ENCODE measurements around the gene GSTCD.
"Not testable (repeated sequence)": the region's sequence is repeated elsewhere in the genome, so short reads cannot be mapped to it uniquely, and the experiment has no call there.

The GSTCD gene

DNA sequence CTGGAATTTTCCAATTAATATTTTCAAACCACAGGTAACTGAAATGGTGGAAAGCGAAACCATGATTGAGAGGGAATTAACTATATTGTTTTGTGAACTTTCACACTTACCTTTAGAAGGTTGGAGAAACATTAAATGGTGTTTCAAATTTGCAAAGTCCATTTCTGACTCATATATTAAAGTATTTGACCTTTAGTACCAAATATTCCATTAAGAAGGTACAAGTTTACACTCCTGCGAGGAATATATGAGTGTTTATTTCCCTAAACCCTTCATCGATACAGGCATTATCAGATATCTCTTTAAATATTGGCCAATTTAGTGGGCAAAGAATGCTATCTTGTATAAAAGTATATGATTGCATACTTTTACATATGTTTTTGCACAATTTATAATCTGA is 142.6 kb downstream of the GSTCD start:
- no peak overlapping the region for H3K4me2 ChIP-seq (ENCODE audit: low read length)
- H3K9me3 ChIP-seq (ENCODE audit: control insufficient read depth, low read length) = no peaks in the 10 kb centered on the region
- H2AFZ ChIP-seq = no peak overlapping the region
- H3K27me3 ChIP-seq (ENCODE audit: control insufficient read depth, insufficient read depth, low read length) = no peaks in the 10 kb centered on the region
- no peaks in the 10 kb centered on the region for H3K79me2 ChIP-seq
- no peaks in the 10 kb centered on the region for H3K36me3 ChIP-seq (ENCODE audit: control insufficient read depth, insufficient read depth, low read length)
- H3K4me1 ChIP-seq = no peaks in the 10 kb centered on the region
- no peak overlapping the region for H3K4me3 ChIP-seq (ENCODE audit: low read depth, low read length)
- no peak overlapping the region for H3K27ac ChIP-seq
- no peak overlapping the region for H3K9ac ChIP-seq
- TF ChIP-seq, protein P1, sequence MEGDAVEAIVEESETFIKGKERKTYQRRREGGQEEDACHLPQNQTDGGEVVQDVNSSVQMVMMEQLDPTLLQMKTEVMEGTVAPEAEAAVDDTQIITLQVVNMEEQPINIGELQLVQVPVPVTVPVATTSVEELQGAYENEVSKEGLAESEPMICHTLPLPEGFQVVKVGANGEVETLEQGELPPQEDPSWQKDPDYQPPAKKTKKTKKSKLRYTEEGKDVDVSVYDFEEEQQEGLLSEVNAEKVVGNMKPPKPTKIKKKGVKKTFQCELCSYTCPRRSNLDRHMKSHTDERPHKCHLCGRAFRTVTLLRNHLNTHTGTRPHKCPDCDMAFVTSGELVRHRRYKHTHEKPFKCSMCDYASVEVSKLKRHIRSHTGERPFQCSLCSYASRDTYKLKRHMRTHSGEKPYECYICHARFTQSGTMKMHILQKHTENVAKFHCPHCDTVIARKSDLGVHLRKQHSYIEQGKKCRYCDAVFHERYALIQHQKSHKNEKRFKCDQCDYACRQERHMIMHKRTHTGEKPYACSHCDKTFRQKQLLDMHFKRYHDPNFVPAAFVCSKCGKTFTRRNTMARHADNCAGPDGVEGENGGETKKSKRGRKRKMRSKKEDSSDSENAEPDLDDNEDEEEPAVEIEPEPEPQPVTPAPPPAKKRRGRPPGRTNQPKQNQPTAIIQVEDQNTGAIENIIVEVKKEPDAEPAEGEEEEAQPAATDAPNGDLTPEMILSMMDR (IDR thresholded peaks at IDR 0.05) = no peak

GRCh38 chr4:105852230-105852629 is 143.6 kb downstream of the GSTCD start:
- H3K9ac ChIP-seq; H3K79me2 ChIP-seq; H3K4me1 ChIP-seq; H3K27ac ChIP-seq; H2AFZ ChIP-seq; H3K36me3 ChIP-seq (ENCODE audit: control insufficient read depth, insufficient read depth, low read length); H3K27me3 ChIP-seq (ENCODE audit: control insufficient read depth, insufficient read depth, low read length); H3K4me3 ChIP-seq (ENCODE audit: low read depth, low read length); H3K4me2 ChIP-seq (ENCODE audit: low read length); H3K9me3 ChIP-seq (ENCODE audit: control insufficient read depth, low read length): not testable (repeated sequence)

GRCh38 chr4:105858466-105859040 is 150.0 kb downstream of the GSTCD start:
- no peak overlapping the region for H3K27ac ChIP-seq
- no peaks in the 10 kb centered on the region for H3K27me3 ChIP-seq (ENCODE audit: control insufficient read depth, insufficient read depth, low read length)
- H3K79me2 ChIP-seq = no peaks in the 10 kb centered on the region
- no peaks in the 10 kb centered on the region for H3K36me3 ChIP-seq (ENCODE audit: control insufficient read depth, insufficient read depth, low read length)
- no peak overlapping the region for H3K4me3 ChIP-seq (ENCODE audit: low read depth, low read length)
- no peaks in the 10 kb centered on the region for H3K9me3 ChIP-seq (ENCODE audit: control insufficient read depth, low read length)
- H2AFZ ChIP-seq = no peak overlapping the region
- TF ChIP-seq, protein P1 (IDR thresholded peaks at IDR 0.05) = no peak
- H3K4me2 ChIP-seq (ENCODE audit: low read length) = no peak overlapping the region
- no peaks in the 10 kb centered on the region for H3K4me1 ChIP-seq
- no peak overlapping the region for H3K9ac ChIP-seq

GRCh38 chr4:105859233-105859632 is 150.6 kb downstream of the GSTCD start:
- Histone ChIP-seq H3K9me3 (ENCODE audit: control insufficient read depth, low read length) (no peaks in the 10 kb centered on the region), H3K4me2 (ENCODE audit: low read length) (no peak overlapping the region), H3K79me2 (no peaks in the 10 kb centered on the region), H3K4me1 (no peaks in the 10 kb centered on the region), H2AFZ (no peak overlapping the region), H3K36me3 (ENCODE audit: control insufficient read depth, insufficient read depth, low read length) (no peaks in the 10 kb centered on the region), H3K27me3 (ENCODE audit: control insufficient read depth, insufficient read depth, low read length) (no peaks in the 10 kb centered on the region), H3K9ac (no peak overlapping the region), H3K4me3 (ENCODE audit: low read depth, low read length) (no peak overlapping the region), H3K27ac (no peak overlapping the region)
- TF ChIP-seq, protein P1 (IDR thresholded peaks at IDR 0.05) = no peak

GRCh38 chr4:105870963-105871362 is 162.4 kb downstream of the GSTCD start:
- TF ChIP-seq, protein P1 (IDR thresholded peaks at IDR 0.05) = no peak
- H3K36me3 ChIP-seq (ENCODE audit: control insufficient read depth, insufficient read depth, low read length) = no peaks in the 10 kb centered on the region

More at GRCh38 chr4:105870963-105871362, 162.4 kb downstream of the GSTCD start:
- Histone ChIP-seq H3K9me3 (ENCODE audit: control insufficient read depth, low read length) (no peaks in the 10 kb centered on the region), H3K4me2 (ENCODE audit: low read length) (no peak overlapping the region), H3K9ac (no peak overlapping the region), H3K27ac (no peak overlapping the region), H3K27me3 (ENCODE audit: control insufficient read depth, insufficient read depth, low read length) (no peaks in the 10 kb centered on the region), H3K79me2 (no peaks in the 10 kb centered on the region), H3K4me3 (ENCODE audit: low read depth, low read length) (no peak overlapping the region), H2AFZ (no peak overlapping the region), H3K4me1 (no peaks in the 10 kb centered on the region)

Data from parathyroid adenoma (tissue), 2 donors.